Fibroblast of villous mesenchyme (primary cell): ENCODE results near the gene NLRP3. TPM values are rescaled to one million over a fixed set of nuclear protein-coding genes. Genes with fewer than 3 reads are reported as not detected.

ENCODE experiments used
- DNase-seq: peaks from one replicate; pipeline ENCODE4 v3.0.0-alpha.2; 2010; ENCODE audit warnings: low read depth
- H3K4me3 ChIP-seq: 2 replicates; pipeline ENCODE4 v1.5.1; 2011; ENCODE audit warnings: low read depth, mild to moderate bottlenecking, low read length
- total RNA-seq: library from RNA; depleted of rRNA; stranded (reverse); fragments of >200 nt; gene quantifications from 2 replicates; pipeline ENCODE4 v1.2.3, GENCODE V29; 2012
- TF ChIP-seq, protein P1 (sequence below): IDR thresholded peaks from 2 replicates; pipeline ENCODE4 v1.5.1; 2012; ENCODE audit warnings: low read depth, mild to moderate bottlenecking, low read length; ENCODE audit not compliant: insufficient read depth

Gene NLRP3
- total RNA-seq, 1 donor: 0.43 TPM

DNA sequence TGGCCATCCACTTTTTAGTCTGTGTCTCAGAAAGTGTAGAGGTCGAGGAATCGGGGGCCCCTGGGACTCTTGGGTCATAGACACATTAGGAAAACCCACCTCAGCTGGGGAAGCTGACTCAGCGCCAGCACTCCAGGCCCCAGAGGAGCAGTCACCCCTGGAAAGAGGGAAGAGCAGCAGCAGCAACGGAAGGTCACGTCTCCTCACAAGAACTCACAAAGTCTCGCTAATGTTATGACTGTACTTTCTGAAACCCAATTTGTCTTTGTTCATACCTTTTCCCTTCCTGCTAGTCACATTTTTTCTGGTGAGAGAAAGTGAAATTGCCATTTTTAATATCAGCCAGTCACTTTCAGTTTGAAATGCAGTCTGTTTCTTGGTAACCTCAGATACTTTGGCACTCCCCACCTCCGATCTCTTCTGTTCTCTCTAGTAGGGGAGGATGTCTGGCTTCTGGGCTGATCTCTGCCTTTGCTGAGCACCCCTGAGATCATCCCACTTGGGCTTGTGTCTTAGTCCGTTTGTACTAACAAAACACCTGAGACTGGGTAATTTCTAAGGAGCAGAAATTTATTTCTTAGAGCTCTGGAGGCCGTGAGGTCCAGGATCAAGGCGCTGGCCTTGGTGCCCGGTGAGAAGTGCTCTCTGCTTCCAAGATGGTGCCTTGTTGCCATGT is 6.0 kb upstream of the NLRP3 start:
- DNase-seq: no peak
- no peak overlapping the region for H3K4me3 ChIP-seq
- TF ChIP-seq, protein P1, sequence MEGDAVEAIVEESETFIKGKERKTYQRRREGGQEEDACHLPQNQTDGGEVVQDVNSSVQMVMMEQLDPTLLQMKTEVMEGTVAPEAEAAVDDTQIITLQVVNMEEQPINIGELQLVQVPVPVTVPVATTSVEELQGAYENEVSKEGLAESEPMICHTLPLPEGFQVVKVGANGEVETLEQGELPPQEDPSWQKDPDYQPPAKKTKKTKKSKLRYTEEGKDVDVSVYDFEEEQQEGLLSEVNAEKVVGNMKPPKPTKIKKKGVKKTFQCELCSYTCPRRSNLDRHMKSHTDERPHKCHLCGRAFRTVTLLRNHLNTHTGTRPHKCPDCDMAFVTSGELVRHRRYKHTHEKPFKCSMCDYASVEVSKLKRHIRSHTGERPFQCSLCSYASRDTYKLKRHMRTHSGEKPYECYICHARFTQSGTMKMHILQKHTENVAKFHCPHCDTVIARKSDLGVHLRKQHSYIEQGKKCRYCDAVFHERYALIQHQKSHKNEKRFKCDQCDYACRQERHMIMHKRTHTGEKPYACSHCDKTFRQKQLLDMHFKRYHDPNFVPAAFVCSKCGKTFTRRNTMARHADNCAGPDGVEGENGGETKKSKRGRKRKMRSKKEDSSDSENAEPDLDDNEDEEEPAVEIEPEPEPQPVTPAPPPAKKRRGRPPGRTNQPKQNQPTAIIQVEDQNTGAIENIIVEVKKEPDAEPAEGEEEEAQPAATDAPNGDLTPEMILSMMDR: no peak

DNA sequence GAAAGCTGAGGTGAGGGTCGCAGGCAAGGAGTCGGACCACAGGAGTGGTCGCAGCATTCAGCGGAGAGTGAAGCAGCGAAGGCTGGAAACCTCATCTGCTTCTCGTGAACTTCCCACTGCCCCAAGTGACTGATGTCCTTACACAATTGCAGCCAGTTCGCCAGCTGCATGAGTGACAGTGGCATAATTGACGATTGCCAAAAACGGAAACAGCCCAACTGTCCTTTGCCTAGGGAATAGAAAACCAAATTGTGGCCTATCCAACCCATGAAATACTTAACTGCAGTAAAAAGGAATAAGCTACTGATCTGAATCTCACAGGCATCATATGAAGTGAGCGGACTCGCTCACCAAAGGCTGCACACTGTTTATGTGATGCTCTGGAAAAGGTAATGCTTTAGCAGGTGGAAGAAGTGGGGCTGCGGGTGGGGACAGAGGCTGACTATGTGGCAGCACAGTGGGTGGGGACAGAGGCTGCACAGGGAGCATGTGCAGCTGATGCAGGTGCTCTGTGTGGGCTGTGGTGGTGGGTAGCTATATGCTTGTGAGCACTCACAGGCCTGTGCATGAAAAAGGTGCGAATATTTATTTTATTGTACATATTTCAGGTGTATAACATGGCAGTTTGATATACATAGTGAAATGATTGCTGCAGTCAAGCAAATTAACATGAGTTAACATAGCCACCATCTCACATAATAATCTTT is 4.2 kb upstream of the NLRP3 start:
- TF ChIP-seq, protein P1: no peak
- DNase-seq: no peak
- no peak overlapping the region for H3K4me3 ChIP-seq

DNA sequence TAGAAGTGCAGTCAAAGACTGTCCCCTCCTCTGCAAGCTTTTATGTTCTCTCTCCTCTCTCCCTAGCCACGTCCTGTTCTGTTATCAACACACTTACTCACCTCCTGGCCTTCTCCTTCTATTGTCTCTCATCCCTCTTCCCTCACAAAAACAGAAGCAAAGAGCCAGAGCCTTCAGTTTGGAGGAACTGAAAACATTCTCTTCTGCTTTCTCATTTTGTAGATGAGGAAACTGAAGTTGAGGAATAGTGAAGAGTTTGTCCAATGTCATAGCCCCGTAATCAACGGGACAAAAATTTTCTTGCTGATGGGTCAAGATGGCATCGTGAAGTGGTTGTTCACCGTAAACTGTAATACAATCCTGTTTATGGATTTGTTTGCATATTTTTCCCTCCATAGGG is 1.9 kb downstream of the NLRP3 start:
- DNase-seq: no peak
- H3K4me3 ChIP-seq: no peak overlapping the region
- TF ChIP-seq, protein P1: no peak

DNA sequence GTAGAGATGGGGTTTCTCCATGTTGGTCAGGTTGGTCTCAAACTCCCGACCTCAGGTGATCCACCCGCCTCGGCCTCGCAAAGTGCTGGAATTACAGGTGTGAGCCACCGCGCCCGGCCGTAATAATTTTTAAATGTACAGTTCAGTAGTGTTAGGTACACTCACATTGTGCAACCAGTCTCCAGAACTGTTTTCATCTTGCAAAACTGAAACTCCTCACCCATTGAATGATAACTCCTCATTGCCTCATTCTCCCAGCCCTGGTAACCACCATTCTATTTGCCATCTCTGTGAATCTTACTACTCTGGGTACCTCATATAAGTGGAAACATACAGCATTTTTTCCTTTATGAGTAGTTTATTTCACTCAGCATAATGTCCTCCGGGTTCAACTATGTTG is 3.4 kb downstream of the NLRP3 start:
- DNase-seq: no peak
- TF ChIP-seq, protein P1: no peak

DNA sequence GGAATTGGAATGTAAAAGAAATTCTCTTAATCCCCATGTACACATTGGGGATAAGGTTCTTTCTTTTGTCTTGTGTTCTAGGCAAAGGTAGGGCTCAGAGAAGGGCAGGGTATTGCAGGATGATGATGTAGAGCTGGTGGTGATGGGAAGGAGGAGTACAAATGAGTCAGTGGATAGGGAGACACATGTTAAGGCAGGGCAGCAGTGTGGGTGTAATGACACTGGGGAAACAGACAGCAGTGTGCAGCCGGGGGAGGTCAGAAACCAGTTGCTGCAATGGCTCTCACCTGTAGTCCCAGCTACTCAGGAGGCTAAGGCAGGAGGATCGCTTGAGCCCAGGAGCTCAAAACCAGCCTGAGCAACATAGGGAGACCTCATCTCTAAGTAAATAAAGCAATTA is 5.1 kb downstream of the NLRP3 start:
- H3K4me3 ChIP-seq: no peak overlapping the region
- TF ChIP-seq, protein P1: no peak
- no peak for DNase-seq

More for the DNA sequence above, 3.4 kb downstream of the NLRP3 start:
- H3K4me3 ChIP-seq: no peak overlapping the region

DNA sequence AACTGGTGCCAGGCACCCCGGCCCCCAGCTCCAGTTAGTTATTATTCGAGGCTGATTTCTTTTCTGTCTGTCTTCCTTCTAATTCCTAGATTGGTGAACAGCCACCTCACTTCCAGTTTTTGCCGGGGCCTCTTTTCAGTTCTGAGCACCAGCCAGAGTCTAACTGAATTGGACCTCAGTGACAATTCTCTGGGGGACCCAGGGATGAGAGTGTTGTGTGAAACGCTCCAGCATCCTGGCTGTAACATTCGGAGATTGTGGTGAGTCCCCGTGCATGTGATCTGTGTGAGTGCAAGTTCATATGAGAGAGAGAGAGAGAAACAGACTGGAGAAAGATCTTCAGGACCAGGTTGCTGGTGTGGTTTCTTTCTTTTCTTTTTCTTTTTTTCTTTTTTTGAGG is 13.5 kb downstream of the NLRP3 start:
- TF ChIP-seq, protein P1: no peak
- H3K4me3 ChIP-seq: no peak overlapping the region
- no peak for DNase-seq

DNA sequence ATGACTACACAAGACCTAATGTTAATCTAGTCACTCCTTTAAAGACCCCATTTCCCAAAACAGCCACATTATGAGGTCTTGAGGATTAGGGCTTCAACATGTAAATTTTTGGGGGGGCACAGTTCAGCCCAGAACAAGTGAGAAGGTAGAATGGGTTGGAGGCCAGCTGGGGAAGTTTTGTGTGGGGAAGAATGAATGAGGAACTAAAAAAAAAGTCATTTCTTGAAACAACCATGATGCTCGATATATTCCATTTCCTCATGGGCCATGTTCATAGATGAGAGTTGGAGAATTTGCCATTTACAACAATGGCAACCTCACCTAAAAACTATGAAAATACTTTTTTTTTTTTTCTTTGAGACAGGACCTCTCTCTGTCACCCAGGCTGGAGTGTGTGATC is 14.5 kb downstream of the NLRP3 start:
- TF ChIP-seq, protein P1: no peak
- DNase-seq: no peak
- no peak overlapping the region for H3K4me3 ChIP-seq
